Neutrophil (primary cell): ENCODE results near the gene SNRPD2.

Experiments used
- H3K27ac ChIP-seq: fragments of 200-600 bp; sonication (generic); 2 replicates; pipeline ENCODE4 v1.5.1; 2016; ENCODE audit warnings: mild to moderate bottlenecking, moderate library complexity
- H3K27me3 ChIP-seq: fragments of 200-600 bp; sonication (generic); 2 replicates; pipeline ENCODE4 v1.6.0; 2016; ENCODE audit warnings: mild to moderate bottlenecking
- H3K36me3 ChIP-seq: fragments of 200-600 bp; sonication (generic); 2 replicates; pipeline ENCODE4 v1.5.1; 2017
- H3K4me1 ChIP-seq, 2 experiments: fragments of 200-600 bp in 1 of 2; sonication (generic) in 1 of 2; 1 replicate in 1 of 2; 2 replicates in 1 of 2; pipeline versions ENCODE4 v1.5.1 to v1.6.1; 2013 to 2016; ENCODE audit warnings: low read depth in 1 of 2, low read length in 1 of 2, mild to moderate bottlenecking in 1 of 2, moderate library complexity in 1 of 2; ENCODE audit not compliant: control insufficient read depth in 1 of 2, insufficient read depth in 1 of 2
- H3K4me3 ChIP-seq, 2 experiments: fragments of 200-600 bp in 1 of 2; sonication (generic) in 1 of 2; 1 replicate in 1 of 2; 2 replicates in 1 of 2; pipeline ENCODE4 v1.5.1; 2013 to 2016; ENCODE audit warnings: low read depth in 1 of 2, low read length in 1 of 2, mild to moderate bottlenecking in 1 of 2, moderate library complexity in 1 of 2
- H3K9me3 ChIP-seq: fragments of 200-600 bp; sonication (generic); 2 replicates; pipeline ENCODE4 v1.5.1; 2016
- CTCF ChIP-seq: fragments of 200-600 bp; sonication (generic); IDR thresholded peaks from 2 replicates; pipeline ENCODE4 v1.5.1; 2016; ENCODE audit warnings: antibody characterized with exemption

The SNRPD2 gene

GRCh38 chr19:45638930-45639729 is 52.6 kb downstream of the SNRPD2 start, which contains the start of gene EML2:
Gene EML2 (minus strand): TSS chr19:45639397. CDS start chr19:45639376, 21 bp downstream.
- Histone ChIP-seq H3K9me3 (no peaks in the 10 kb centered on the region), H3K27me3 (peaks cover 10% of the 10 kb centered on the region), H3K27ac (peak within 1 kb of the TSS; percentile 42), H3K4me1 (peaks cover 47 to 54% of the 10 kb centered on the region in 2 experiments), H3K4me3 (peak within 1 kb of the TSS; percentile 80 to 84), H3K36me3 (no peaks in the 10 kb centered on the region)
- no peak for TF ChIP-seq CTCF

- Histone ChIP-seq H3K4me1 (peaks cover 43 to 49% of the 10 kb centered on the region in 2 experiments), H3K27me3 (no peaks in the 10 kb centered on the region), H3K4me3 (peak overlapping the region in 1 of 2 experiments; percentile 84), H3K36me3 (peaks cover 2% of the 10 kb centered on the region), H3K27ac (no peak overlapping the region), H3K9me3 (no peaks in the 10 kb centered on the region)
- TF ChIP-seq CTCF = no peak
Observed at GRCh38 chr19:45637890-45638667, 53.7 kb downstream of the SNRPD2 start.
